Measurements from ENCODE around the gene GNAQ.
A peak's percentile ranks its signal among the peaks of the same experiment; 100 is the strongest.

Gene GNAQ

DNA sequence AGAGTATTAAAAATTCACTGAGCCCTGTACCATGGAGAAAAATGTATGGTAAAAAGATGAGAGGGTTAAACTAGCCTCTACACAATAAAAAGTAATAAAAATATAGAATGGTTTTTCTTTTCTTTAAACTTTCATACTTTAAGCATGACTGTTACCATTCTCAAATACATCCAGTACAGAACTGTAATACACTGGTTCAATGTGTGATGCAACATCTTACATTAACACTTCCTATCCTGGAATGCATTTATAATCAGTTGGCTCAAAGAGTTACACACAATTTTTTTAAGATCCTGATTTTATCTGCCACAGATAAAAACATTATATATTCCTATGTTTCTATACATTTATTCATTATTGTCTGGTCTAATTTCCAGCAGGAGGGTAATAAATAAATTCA lies 4.7 kb downstream of the GNAQ start:
- Mint-ChIP-seq H3K27me3 (peaks cover 3% of the 10 kb centered on the region), H3K36me3 (peaks cover 9% of the 10 kb centered on the region), H3K27ac (no peak overlapping the region), H3K4me3 (no peak overlapping the region), H3K9me3 (no peaks in the 10 kb centered on the region), H3K4me1 (peaks cover 36% of the 10 kb centered on the region)
- no peak for DNase-seq
- CTCF ChIA-PET = interaction anchor here (0.6 kb wide), 1 partner anchor 1553 kb away, joined by 3 read pairs; no protein-coding TSS in a partner anchor

DNA sequence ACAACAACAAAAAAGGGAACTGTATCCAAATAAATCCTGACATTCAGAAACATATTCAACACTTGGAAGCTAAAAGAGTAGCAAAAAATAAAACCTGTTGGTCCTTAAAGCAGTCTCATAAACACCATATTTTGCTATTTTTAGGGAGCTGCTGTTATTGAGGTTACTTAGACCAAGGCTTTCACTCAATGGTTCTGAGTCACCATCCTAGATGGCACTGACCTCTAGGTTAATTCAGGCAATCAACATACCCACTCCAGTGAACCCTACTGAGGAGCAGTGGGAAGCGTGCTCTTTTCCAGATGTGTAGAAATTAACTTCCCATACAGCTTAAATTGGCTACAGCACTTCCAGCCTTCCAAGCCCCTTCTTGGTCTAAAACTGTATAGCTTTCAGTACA lies 5.2 kb downstream of the GNAQ start:
- no peak overlapping the region for H3K27ac Mint-ChIP-seq
- peaks cover 11% of the 10 kb centered on the region for H3K36me3 Mint-ChIP-seq
- CTCF ChIA-PET = interaction anchor here (0.6 to 1.1 kb wide), 2 partner anchors 9 to 1553 kb away, joined by 3 read pairs; no protein-coding TSS in a partner anchor
- H3K4me3 Mint-ChIP-seq = no peak overlapping the region
- H3K27me3 Mint-ChIP-seq = peaks cover 3% of the 10 kb centered on the region
- no peak for DNase-seq
- peaks cover 42% of the 10 kb centered on the region for H3K4me1 Mint-ChIP-seq
- H3K9me3 Mint-ChIP-seq = no peaks in the 10 kb centered on the region

DNA sequence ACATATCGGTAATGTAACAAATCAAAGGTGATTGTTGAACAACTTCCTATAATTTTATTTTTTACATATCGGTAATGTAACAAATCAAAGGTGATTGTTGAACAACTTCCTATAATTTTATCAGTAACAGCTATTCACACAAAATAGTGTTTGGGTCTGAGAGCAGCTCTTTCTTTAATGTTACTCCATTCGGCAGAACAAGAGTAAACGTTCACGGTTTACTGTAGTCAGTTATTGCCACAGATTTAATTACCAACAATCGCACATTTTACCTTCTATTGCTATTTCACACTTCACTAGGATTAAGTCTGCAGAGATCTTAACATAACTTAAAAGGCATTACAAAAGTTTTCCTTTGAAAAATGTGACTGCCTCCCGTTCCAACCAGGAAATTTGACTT lies 6.4 kb downstream of the GNAQ start:
- Mint-ChIP-seq H3K27ac (no peak overlapping the region), H3K4me3 (no peak overlapping the region), H3K9me3 (no peaks in the 10 kb centered on the region), H3K4me1 (peaks cover 45% of the 10 kb centered on the region), H3K36me3 (peaks cover 9% of the 10 kb centered on the region), H3K27me3 (no peaks in the 10 kb centered on the region)
- CTCF ChIA-PET = interaction anchor here (0.5 to 1.1 kb wide), 2 partner anchors 10 to 48 kb away, joined by 3 read pairs; no protein-coding TSS in a partner anchor
- no peak for DNase-seq

DNA sequence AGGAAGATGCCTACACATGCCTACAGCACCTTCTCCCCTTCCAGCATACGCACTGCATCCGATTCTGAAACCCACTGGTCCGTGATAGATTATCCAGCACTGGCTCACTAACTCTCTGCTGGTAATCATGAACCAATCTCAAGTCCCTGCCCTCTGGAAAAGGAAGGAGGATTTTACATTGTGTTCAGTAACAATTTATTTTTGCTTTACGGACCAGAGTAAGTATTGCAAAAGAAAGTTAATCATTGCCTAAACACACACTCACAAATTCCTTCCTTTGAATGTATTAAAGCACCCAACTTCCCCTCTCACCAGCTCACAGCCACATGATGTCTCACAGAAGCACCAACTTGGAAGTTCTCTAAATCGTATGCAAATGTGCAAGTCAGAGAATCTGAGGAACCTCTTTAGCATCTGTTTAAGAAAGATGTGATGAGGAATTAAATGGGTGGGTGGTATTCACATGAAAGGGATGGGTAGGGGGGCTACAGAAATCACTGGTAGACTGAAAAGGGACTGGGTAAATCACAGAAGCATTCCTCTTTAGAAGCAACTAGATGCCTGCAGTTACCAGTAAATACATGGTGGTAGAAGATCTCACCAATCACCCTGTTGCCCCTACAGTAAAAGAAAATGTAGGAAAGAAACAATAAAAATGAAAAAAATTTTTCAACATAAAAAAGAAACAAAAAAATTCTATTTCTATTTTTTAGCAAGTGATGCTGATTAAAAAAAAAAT lies 8.4 kb downstream of the GNAQ start:
- no peak overlapping the region for H3K4me3 Mint-ChIP-seq
- CTCF ChIA-PET = interaction anchor here (3.0 kb wide), 1 partner anchor 12 kb away, joined by 9 read pairs; no protein-coding TSS in a partner anchor
- peaks cover 29% of the 10 kb centered on the region for H3K4me1 Mint-ChIP-seq

DNA sequence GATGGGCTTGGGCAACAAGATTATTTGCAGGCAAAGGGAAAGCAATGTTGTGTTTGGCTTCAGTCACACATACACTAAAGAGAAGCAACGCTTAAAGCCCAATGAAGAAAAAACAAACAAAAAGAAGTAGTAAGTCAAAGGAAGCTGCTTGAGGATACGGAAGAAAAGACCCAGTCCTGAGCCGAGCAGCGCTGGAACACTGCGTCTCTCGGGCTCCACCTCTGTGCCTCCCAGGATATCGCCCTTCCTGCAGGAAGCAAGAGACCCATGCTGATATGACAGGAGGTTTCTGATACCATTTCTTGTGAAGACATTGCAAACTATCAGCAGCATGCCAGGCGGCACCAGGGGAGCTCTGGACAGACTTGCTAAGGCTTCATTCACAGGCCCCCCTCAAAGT lies 9.9 kb downstream of the GNAQ start:
- peaks cover 39% of the 10 kb centered on the region for H3K4me1 Mint-ChIP-seq
- CTCF ChIA-PET = interaction anchor here (3.0 kb wide), 1 partner anchor 13 kb away, joined by 9 read pairs; no protein-coding TSS in a partner anchor
- no peak overlapping the region for H3K4me3 Mint-ChIP-seq
- peaks cover 11% of the 10 kb centered on the region for H3K36me3 Mint-ChIP-seq
- H3K27ac Mint-ChIP-seq = no peak overlapping the region
- no peaks in the 10 kb centered on the region for H3K9me3 Mint-ChIP-seq
- no peaks in the 10 kb centered on the region for H3K27me3 Mint-ChIP-seq
- no peak for DNase-seq

More for the DNA sequence above, 8.4 kb downstream of the GNAQ start:
- H3K27me3 Mint-ChIP-seq = no peaks in the 10 kb centered on the region
- H3K36me3 Mint-ChIP-seq = peaks cover 11% of the 10 kb centered on the region
- DNase-seq = no peak
- H3K9me3 Mint-ChIP-seq = no peaks in the 10 kb centered on the region
- no peak overlapping the region for H3K27ac Mint-ChIP-seq

DNA sequence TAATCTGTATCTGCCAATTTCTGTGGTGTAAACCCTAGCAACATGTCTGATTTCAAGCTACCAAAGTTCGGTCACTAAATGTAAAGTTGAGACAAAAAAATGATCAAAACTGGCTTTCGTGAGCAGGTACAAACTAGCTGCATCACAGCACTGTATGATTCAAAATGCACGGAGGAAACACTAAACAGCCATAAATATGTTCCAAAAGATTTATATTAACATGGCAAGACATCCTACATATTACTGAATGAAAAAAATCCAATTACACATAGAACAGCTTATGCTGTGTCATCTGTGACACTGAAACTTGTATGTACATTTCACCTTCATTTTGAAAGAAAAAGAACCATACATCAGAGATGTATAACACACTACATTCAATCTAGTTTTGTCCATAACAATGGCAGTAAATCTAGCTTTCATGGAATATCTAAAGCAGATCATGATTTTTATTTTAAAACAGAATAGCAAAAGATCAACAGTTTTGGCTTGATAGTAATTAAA lies 14.4 kb downstream of the GNAQ start:
- CTCF ChIA-PET = no interaction called here
- peaks cover 19% of the 10 kb centered on the region for H3K36me3 Mint-ChIP-seq
- peaks cover 27% of the 10 kb centered on the region for H3K4me1 Mint-ChIP-seq
- DNase-seq = no peak
- H3K9me3 Mint-ChIP-seq = no peaks in the 10 kb centered on the region
- H3K27ac Mint-ChIP-seq = no peak overlapping the region
- no peaks in the 10 kb centered on the region for H3K27me3 Mint-ChIP-seq
- no peak overlapping the region for H3K4me3 Mint-ChIP-seq

DNA sequence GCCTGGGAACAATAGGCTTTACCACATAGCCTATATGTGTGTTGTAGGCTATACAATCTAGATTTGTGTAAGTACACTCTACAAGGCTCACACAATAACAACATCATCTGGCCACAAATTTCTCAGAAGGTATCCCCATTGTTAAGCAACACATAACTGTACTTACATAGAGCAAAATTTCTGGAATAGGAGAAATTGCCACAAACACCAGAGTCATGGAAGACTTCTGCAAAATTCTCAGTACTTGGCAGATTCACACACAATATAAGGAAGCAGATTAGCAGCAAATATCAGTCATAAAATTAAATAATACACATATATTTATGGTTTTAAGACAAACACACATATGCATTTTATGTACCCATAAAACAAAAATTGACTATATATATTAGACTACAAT lies 16.4 kb downstream of the GNAQ start:
- H3K27ac Mint-ChIP-seq = no peak overlapping the region
- no peak overlapping the region for H3K4me3 Mint-ChIP-seq
- no peak for DNase-seq
- CTCF ChIA-PET = interaction anchor here (0.9 kb wide), 1 partner anchor 20 kb away, joined by 3 read pairs; no protein-coding TSS in a partner anchor
- no peaks in the 10 kb centered on the region for H3K27me3 Mint-ChIP-seq
- H3K4me1 Mint-ChIP-seq = peaks cover 32% of the 10 kb centered on the region
- no peaks in the 10 kb centered on the region for H3K9me3 Mint-ChIP-seq
- peaks cover 24% of the 10 kb centered on the region for H3K36me3 Mint-ChIP-seq

DNA sequence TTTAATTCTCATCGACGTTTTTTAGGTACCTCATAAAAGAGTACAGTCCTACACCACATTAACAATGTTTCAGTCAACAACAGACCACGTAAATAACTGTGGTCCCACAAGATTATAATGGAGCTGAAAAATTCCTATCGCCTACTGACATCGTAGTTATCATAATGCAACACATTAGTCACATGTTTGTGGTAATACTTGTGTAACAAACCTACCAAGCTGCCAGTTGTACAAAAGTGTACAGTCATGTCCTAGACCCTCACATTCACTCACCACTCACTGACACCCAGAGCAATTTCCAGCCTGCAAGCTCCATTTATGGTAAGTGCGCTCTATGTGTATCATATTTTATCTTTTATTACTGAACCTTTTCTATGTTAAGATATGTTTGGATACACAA lies 16.8 kb downstream of the GNAQ start:
- no peak for DNase-seq
- Mint-ChIP-seq H3K36me3 (peaks cover 21% of the 10 kb centered on the region), H3K27me3 (no peaks in the 10 kb centered on the region), H3K4me1 (peaks cover 34% of the 10 kb centered on the region), H3K27ac (no peak overlapping the region), H3K9me3 (no peaks in the 10 kb centered on the region), H3K4me3 (no peak overlapping the region)
- CTCF ChIA-PET = interaction anchor here (0.9 kb wide), 1 partner anchor 21 kb away, joined by 3 read pairs; no protein-coding TSS in a partner anchor

DNA sequence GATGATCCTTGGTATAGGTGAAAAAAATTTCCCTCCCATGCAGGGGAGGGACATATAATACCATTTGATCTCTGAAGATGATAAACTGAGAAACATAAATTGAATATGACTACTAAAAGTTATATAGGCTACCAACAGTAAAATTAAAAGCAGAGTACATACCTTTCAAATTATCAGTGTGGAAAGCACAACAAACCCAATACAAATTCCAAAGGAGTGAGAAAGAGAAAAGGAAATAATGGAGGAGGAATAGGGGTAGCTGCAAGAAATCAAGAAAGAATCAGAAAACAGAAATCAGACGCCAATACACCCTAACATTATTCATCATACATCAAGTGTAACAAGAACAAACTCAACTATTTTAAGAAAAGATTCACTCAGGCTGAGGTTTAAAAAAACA lies 17.7 kb downstream of the GNAQ start:
- peaks cover 25% of the 10 kb centered on the region for H3K36me3 Mint-ChIP-seq
- CTCF ChIA-PET = no interaction called here
- H3K27ac Mint-ChIP-seq = no peak overlapping the region
- H3K9me3 Mint-ChIP-seq = no peaks in the 10 kb centered on the region
- H3K27me3 Mint-ChIP-seq = no peaks in the 10 kb centered on the region
- peaks cover 43% of the 10 kb centered on the region for H3K4me1 Mint-ChIP-seq
- no peak overlapping the region for H3K4me3 Mint-ChIP-seq
- no peak for DNase-seq

DNA sequence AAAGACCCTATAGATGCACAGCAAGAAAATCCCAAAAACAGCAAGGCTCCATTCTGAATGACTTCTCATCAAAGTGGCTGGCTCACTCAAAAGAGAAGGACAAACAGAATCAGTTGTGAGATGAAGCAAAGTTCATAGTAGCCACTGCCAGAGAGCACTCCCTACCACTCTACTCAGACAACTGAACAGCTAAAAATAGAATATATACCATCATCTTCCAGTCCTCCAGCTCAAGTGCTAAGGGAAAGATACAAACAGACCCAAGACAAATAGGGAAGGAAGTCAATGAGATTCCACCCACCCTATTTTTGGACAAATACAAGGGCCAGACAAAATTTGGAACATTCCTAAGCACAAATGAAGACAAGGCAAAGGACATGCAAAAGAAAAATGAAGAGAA lies 20.6 kb downstream of the GNAQ start:
- Mint-ChIP-seq H3K4me3 (no peak overlapping the region), H3K9me3 (no peaks in the 10 kb centered on the region), H3K4me1 (peaks cover 40% of the 10 kb centered on the region), H3K36me3 (peaks cover 25% of the 10 kb centered on the region), H3K27me3 (no peaks in the 10 kb centered on the region), H3K27ac (peak overlapping the region; percentile 67)
- no peak for DNase-seq
- CTCF ChIA-PET = interaction anchor here (1.6 kb wide), 1 partner anchor 23 kb away, joined by 4 read pairs; no protein-coding TSS in a partner anchor

DNA sequence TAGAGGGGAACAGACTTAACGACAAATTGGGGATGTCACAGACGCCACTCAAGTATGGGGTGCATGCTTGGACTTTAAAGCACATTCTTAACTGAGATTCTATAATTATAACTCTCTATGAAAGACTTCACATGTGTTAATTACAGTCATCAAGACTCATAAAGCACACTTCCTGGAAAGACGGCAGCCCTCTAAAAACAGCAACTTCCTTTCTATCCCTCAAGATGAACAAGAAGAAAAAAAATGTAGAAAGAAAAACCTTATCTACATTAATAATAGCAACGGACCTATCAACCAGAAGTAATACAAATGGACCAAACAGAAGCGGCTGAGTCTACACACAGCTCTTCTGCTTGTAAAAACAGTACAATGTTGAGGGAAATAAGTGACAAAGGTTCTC lies 21.2 kb downstream of the GNAQ start:
- H3K4me3 Mint-ChIP-seq = peak overlapping the region; percentile 21
- CTCF ChIA-PET = interaction anchor here (1.6 kb wide), 1 partner anchor 24 kb away, joined by 4 read pairs; no protein-coding TSS in a partner anchor
- DNase-seq = no peak
- H3K4me1 Mint-ChIP-seq = peaks cover 40% of the 10 kb centered on the region
- no peaks in the 10 kb centered on the region for H3K9me3 Mint-ChIP-seq
- H3K27me3 Mint-ChIP-seq = no peaks in the 10 kb centered on the region
- H3K36me3 Mint-ChIP-seq = peaks cover 26% of the 10 kb centered on the region
- H3K27ac Mint-ChIP-seq = peak overlapping the region; percentile 67

DNA sequence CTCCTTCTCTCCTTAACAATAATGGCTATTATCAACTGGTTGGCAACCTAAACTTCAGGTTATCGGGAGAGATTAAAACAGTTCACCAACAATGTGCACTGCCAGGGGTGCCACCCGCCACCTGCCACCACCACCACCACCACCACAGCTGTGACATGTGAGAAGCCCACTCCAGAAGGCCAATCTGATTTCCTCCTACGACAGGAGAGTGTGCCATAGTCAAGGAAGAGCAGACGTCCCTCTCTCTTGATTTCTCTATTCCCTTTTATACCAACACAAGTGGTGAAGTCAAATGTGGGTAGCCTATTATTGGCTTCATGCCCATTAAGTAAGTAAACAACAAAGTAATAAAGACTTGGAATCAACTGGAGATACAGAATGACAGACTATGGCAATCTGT lies 22.4 kb downstream of the GNAQ start:
- no peak overlapping the region for H3K27ac Mint-ChIP-seq
- CTCF ChIA-PET = no interaction called here
- no peaks in the 10 kb centered on the region for H3K9me3 Mint-ChIP-seq
- no peaks in the 10 kb centered on the region for H3K27me3 Mint-ChIP-seq
- peaks cover 42% of the 10 kb centered on the region for H3K4me1 Mint-ChIP-seq
- peaks cover 27% of the 10 kb centered on the region for H3K36me3 Mint-ChIP-seq
- no peak for DNase-seq
- no peak overlapping the region for H3K4me3 Mint-ChIP-seq

DNA sequence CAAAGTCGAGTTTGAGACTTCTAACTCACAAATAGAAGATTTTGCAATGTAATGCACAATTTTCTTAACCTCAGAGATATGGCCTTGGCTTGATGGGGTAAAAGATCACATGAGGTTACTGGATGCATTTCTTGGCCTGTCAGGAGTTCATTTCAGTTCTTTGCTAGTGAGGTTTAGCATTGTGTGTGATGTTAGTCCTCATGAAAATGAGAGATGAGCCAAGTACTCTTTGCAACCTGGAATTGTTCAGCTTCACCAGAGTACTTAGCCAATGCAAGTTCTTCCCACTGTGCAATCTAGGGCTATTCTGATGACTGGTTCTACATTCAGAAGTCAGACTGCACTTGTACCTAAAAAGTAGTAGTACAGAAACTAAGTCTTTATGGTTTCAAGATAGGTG lies 24.9 kb downstream of the GNAQ start:
- H3K4me3 Mint-ChIP-seq = no peak overlapping the region
- no peak for DNase-seq
- peaks cover 48% of the 10 kb centered on the region for H3K4me1 Mint-ChIP-seq
- no peak overlapping the region for H3K27ac Mint-ChIP-seq
- H3K36me3 Mint-ChIP-seq = peaks cover 20% of the 10 kb centered on the region
- no peaks in the 10 kb centered on the region for H3K27me3 Mint-ChIP-seq
- no peaks in the 10 kb centered on the region for H3K9me3 Mint-ChIP-seq
- CTCF ChIA-PET = no interaction called here

DNA sequence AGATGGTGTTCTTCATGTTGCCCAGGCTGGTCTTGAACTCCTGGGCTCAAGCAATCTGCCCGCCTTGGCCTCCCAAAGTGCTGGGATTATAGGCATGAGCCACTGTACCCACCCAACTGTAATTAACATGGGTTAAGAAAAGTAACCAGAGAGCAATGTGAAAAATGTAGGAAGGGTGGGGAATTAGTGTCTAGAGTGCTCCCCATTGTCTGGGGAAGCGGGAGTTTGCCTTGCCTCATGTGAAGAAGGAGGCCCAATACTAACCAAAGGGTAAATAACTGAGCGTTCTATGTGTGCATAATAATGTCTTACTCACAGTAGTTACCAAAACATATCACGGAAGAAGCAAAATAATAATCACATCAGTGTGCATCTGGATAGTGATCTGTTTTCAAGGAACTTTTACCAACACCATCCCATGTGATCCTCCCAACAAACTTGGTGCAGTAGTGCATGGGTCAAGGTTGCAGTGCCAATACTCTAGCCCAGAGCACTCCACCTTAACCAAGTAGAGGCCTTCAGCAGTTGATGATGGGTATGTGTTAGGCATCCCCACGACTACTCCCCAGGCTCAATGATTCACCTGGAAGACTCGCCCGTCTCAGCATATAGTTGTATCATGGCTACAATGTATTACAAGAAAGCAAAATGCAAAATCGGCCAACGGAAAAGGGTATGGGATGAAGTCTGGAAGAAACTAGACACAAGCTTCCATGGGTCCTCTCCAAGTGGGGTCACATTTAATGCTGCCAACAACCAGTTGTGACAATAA lies 26.2 kb downstream of the GNAQ start:
- CTCF ChIA-PET = interaction anchor here (1.3 kb wide), 1 partner anchor 12 kb away, joined by 5 read pairs; no protein-coding TSS in a partner anchor
- peaks cover 13% of the 10 kb centered on the region for H3K36me3 Mint-ChIP-seq
- H3K4me1 Mint-ChIP-seq = peaks cover 37% of the 10 kb centered on the region
- DNase-seq = no peak
- H3K27me3 Mint-ChIP-seq = no peaks in the 10 kb centered on the region
- H3K4me3 Mint-ChIP-seq = no peak overlapping the region
- H3K9me3 Mint-ChIP-seq = no peaks in the 10 kb centered on the region
- H3K27ac Mint-ChIP-seq = no peak overlapping the region

Data from activated naive CD4-positive, alpha-beta T cell treated with anti-CD3 and anti-CD28 coated beads, Interleukin-2, amount 10 ng/mL, durations not matched to agents 7 days and 5 days (primary cell).